ENCODE measurements around the gene TWIST1. TPM values are rescaled to one million over a fixed set of nuclear protein-coding genes. Genes with fewer than 3 reads are reported as not detected.

The TWIST1 gene
- total RNA-seq, 1 experiment from 2014 or later, result 76.2 TPM

DNA sequence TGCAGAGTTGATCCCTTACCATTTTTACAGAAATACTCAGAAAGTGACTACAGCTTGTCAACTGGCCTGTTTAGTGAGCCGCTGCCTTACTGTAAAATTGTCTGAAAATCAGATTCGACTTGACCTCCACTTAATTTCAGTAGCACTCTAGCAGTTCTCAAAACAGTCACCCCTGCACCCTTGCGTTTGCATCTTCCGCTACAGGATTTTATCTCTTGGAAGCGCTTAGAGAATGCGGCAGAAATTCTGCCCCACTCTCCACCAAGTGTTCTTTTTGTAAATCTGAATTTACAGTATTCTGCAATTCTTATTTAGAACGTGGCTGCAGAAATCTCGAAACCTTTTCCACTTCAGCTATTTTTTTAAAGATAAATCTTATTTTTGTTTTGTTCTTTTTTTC lies 1.9 kb upstream of the TWIST1 start:
- Histone ChIP-seq H3K36me3 (peaks cover 28% of the 10 kb centered on the region), H3K4me1 (replicated peaks) (peaks cover 25% of the 10 kb centered on the region), H3K4me3 (no peak overlapping the region), H3K27ac (no peak overlapping the region), H3K9me3 (replicated peaks) (no peaks in the 10 kb centered on the region), H3K27me3 (replicated peaks) (no peaks in the 10 kb centered on the region)
- no peak for DNase-seq (ENCODE audit: low read depth in 1 of 2, low spot score in 2 of 2)

DNA sequence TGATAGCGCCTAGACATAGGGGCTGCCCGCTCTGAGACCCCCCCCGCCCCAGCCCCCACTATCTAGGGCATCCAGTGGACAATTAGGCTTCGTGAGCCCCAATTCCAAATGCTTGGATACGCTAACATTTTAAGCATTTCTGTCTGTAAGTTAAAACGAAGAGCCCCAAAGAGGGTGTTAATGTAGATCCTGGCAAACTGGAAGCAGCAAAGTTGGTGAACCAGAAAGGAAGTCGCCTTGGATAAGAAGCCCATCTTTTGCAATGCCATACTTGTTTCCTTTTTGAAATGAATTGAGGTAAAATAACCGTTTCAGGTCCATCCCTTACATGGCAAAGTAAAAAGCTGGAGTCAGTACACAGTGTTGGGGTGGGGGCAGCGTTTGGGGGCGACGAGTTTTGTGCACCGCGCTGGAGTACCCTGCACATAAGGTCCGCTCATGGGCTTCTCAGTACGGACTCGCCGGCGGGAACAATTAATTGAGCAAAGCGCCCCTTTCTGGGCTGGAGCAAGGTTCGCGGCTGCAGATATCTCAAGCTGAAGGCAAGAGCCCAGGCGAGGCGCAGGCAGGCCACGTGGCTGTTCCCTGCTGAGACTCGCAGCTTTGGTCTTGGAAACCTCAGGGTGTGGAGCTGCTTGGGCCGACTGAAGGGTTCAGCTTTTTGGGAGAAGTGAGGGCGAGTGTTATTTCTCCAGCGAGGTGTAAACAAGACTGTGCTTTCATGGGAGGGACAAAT lies 1.4 kb upstream of the TWIST1 start:
- Histone ChIP-seq H3K4me3 (peak overlapping the region; percentile 93; the same call in 1 of the 2 replicates), H3K9me3 (replicated peaks) (no peaks in the 10 kb centered on the region), H3K4me1 (replicated peaks) (peaks cover 30% of the 10 kb centered on the region), H3K36me3 (peaks cover 33% of the 10 kb centered on the region), H3K27ac (peak overlapping the region; percentile 89; the same call in 1 of the 2 replicates), H3K27me3 (replicated peaks) (no peaks in the 10 kb centered on the region)
- no peak for DNase-seq (ENCODE audit: low read depth in 1 of 2, low spot score in 2 of 2)

GRCh38 chr7:19117870-19118608 lies 603 bp upstream of the TWIST1 start:
- H3K4me3 ChIP-seq, result peak overlapping the region; percentile 93
- peak in 1 of 2 experiments; percentile 53 for DNase-seq (ENCODE audit: low read depth in 1 of 2, low spot score in 2 of 2)
- H3K27me3 ChIP-seq (replicated peaks), result no peaks in the 10 kb centered on the region
- H3K36me3 ChIP-seq, result peaks cover 41% of the 10 kb centered on the region
- peaks cover 38% of the 10 kb centered on the region for H3K4me1 ChIP-seq (replicated peaks)
- H3K9me3 ChIP-seq (replicated peaks), result no peaks in the 10 kb centered on the region
- H3K27ac ChIP-seq, result peak overlapping the region; percentile 89

- DNase-seq (ENCODE audit: low read depth in 1 of 2, low spot score in 2 of 2), result peak; percentile 60 to 78
- H3K27me3 ChIP-seq (replicated peaks), result no peaks in the 10 kb centered on the region
- H3K36me3 ChIP-seq, result peaks cover 56% of the 10 kb centered on the region
- H3K9me3 ChIP-seq (replicated peaks), result no peaks in the 10 kb centered on the region
- peaks cover 45% of the 10 kb centered on the region for H3K4me1 ChIP-seq (replicated peaks)
- peak overlapping the region; percentile 93 for H3K4me3 ChIP-seq
- peak overlapping the region; percentile 89 for H3K27ac ChIP-seq
Observed at GRCh38 chr7:19116121-19117090, 1.0 kb downstream of the TWIST1 start.

DNA sequence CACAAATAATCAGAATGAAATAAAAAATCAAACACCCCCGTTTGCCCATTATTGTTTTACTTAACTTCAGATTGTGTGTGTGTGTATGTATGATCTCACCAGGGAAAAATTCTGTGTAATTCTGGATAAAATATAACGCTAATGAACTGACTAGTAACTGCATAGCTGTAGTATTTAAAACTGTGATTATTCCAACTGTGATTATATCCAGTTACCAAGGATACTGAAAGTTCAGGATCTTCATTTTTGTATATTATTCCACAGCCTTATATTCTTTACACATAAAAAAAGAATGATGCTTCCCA lies 2.9 kb downstream of the TWIST1 start:
- peak overlapping the region; percentile 75 for H3K27ac ChIP-seq
- peak overlapping the region; percentile 93 for H3K4me3 ChIP-seq
- DNase-seq (ENCODE audit: low read depth in 1 of 2, low spot score in 2 of 2), result no peak
- H3K27me3 ChIP-seq (replicated peaks), result no peaks in the 10 kb centered on the region
- H3K36me3 ChIP-seq, result peaks cover 67% of the 10 kb centered on the region
- H3K9me3 ChIP-seq (replicated peaks), result no peaks in the 10 kb centered on the region
- peaks cover 50% of the 10 kb centered on the region for H3K4me1 ChIP-seq (replicated peaks)

GRCh38 chr7:19113855-19114550 lies 3.4 kb downstream of the TWIST1 start:
- Histone ChIP-seq H3K9me3 (replicated peaks) (no peaks in the 10 kb centered on the region), H3K27ac (peak overlapping the region; percentile 75), H3K27me3 (replicated peaks) (no peaks in the 10 kb centered on the region), H3K4me3 (peak overlapping the region; percentile 93), H3K4me1 (replicated peaks) (peaks cover 55% of the 10 kb centered on the region), H3K36me3 (peaks cover 67% of the 10 kb centered on the region)
- DNase-seq (ENCODE audit: low read depth in 1 of 2, low spot score in 2 of 2), result peak in 1 of 2 experiments; percentile 85

- no peaks in the 10 kb centered on the region for H3K9me3 ChIP-seq (replicated peaks)
- peaks cover 67% of the 10 kb centered on the region for H3K36me3 ChIP-seq
- peak overlapping the region; percentile 75 for H3K27ac ChIP-seq
- peaks cover 62% of the 10 kb centered on the region for H3K4me1 ChIP-seq (replicated peaks)
- no peak for DNase-seq (ENCODE audit: low read depth in 1 of 2, low spot score in 2 of 2)
- peak overlapping the region; percentile 93 for H3K4me3 ChIP-seq
- H3K27me3 ChIP-seq (replicated peaks), result no peaks in the 10 kb centered on the region
Observed at GRCh38 chr7:19113002-19113350, 4.5 kb downstream of the TWIST1 start.

- H3K27ac ChIP-seq, result peak overlapping the region; percentile 75
- H3K4me1 ChIP-seq (replicated peaks), result peaks cover 67% of the 10 kb centered on the region
- H3K9me3 ChIP-seq (replicated peaks), result no peaks in the 10 kb centered on the region
- H3K36me3 ChIP-seq, result peaks cover 67% of the 10 kb centered on the region
- H3K27me3 ChIP-seq (replicated peaks), result no peaks in the 10 kb centered on the region
- peak overlapping the region; percentile 93 for H3K4me3 ChIP-seq
- DNase-seq (ENCODE audit: low read depth in 1 of 2, low spot score in 2 of 2), result peak; percentile 61 to 85
Observed at GRCh38 chr7:19112274-19113001, 5.0 kb downstream of the TWIST1 start.

GRCh38 chr7:19111474-19112273 lies 5.8 kb downstream of the TWIST1 start:
- H3K36me3 ChIP-seq, result peaks cover 61% of the 10 kb centered on the region
- H3K27me3 ChIP-seq (replicated peaks), result no peaks in the 10 kb centered on the region
- H3K4me3 ChIP-seq, result peak overlapping the region; percentile 93
- no peaks in the 10 kb centered on the region for H3K9me3 ChIP-seq (replicated peaks)
- DNase-seq (ENCODE audit: low read depth in 1 of 2, low spot score in 2 of 2), result peak in 1 of 2 experiments; percentile 69
- H3K27ac ChIP-seq, result peak overlapping the region; percentile 75
- peaks cover 70% of the 10 kb centered on the region for H3K4me1 ChIP-seq (replicated peaks)

DNA sequence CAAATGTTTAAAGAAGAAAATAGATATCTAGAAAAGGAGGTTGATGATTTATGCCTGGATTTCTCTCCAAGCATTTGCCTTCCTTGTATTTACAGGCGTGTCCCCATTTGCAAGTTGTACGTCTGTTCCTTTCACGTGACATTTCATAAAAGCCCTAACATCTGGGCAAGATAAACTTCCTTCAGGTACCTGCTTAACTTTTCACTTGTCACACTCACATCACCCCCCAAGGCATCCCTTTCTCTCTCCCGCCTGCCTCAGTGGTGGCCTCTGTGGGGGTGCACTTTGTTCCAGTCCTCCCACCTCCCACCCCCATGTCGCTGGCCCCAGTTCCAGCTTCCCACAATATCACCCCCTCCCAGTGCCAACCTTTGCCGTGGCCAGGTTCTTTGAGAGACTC lies 6.7 kb downstream of the TWIST1 start:
- Histone ChIP-seq H3K36me3 (peaks cover 52% of the 10 kb centered on the region), H3K4me3 (no peak overlapping the region), H3K27me3 (replicated peaks) (no peaks in the 10 kb centered on the region), H3K9me3 (replicated peaks) (no peaks in the 10 kb centered on the region), H3K27ac (no peak overlapping the region), H3K4me1 (replicated peaks) (peaks cover 79% of the 10 kb centered on the region)
- no peak for DNase-seq (ENCODE audit: low read depth in 1 of 2, low spot score in 2 of 2)

DNA sequence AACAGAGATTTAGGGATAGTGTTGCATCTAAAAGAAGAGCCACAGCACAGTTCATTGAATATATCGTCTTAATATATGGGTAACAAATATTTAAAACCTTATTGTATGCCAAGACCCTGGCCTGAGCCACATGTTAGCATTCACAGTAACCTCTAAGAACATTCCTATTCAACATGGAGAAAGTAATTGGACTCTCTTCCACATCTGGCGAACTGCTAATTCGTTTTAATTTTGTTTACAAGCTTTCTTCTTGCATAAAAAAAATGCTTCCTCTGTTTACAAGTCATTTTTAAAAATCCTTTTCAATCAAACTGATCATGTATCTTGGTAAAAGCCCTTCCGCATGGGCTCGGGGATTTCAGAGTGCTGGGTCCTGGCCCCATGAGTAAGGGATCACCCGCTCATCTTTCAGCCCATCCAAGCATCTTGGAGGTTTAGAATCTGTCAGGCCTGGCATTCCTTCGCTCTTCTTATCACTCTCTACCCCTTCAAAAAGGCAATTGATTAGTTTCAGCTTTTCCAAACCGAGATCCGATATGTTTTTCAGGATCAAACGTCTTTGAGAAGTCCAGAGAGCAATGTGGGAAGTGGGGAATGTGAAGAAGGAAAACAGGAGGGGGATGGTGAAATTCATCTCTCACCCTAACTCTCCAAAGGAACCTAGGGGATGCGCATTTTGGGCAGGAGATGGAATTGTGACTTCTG lies 7.3 kb downstream of the TWIST1 start:
- H3K4me3 ChIP-seq, result no peak overlapping the region
- H3K9me3 ChIP-seq (replicated peaks), result no peaks in the 10 kb centered on the region
- no peaks in the 10 kb centered on the region for H3K27me3 ChIP-seq (replicated peaks)
- no peak overlapping the region for H3K27ac ChIP-seq
- peaks cover 47% of the 10 kb centered on the region for H3K36me3 ChIP-seq
- DNase-seq (ENCODE audit: low read depth in 1 of 2, low spot score in 2 of 2), result no peak
- peaks cover 84% of the 10 kb centered on the region for H3K4me1 ChIP-seq (replicated peaks)
